COLO829 (cell line): ENCODE data around the gene AGAP1.

ENCODE experiments used
- DNase-seq: peaks from one replicate; pipeline ENCODE4 v3.0.0; 2012; ENCODE audit warnings: low spot score

Gene AGAP1

DNA sequence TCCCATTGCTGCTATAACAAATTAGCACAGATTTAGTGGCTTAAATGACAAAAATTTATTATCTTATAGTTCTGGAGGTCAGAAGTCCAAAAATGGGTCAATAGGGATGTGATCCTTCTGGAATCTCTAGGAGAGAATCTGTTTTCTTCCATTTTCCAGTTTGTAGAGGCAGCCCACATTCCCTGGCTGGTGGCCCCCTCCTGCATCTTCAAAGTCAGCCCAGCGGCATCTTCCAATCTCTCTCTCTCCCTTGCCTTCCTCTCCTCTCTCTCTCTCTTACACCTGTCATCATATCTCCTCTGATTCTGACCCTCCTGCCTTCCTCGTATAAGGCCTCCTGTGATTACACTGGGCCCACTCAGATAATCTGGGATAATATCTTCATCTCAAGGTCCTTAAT, 3.9 kb upstream of the AGAP1 start:
- DNase-seq, result no peak

DNA sequence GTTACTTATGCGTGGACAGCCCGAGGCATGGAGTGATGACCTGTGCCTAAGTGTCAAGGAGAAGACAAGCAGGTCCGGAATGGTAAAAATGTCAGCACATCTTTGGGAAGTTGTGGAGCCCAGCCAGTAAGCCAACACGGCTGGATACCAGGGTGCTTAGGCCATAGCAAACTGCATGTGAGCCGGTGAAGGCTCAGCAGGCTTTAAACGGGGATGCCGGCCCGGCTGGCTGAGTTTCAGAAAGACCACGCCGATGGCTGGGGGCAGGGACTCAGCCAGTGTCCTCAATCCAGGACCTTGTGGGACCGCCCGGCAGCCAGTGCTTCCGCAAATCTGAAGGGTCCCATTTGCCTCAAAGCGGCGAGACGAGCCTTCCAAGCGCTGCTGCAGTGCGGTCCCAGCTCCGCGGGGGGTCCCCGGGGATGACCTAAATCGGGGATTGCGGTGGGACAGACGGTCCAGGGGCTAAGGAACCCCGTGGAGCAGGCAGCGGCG, 946 bp upstream of the AGAP1 start:
- no peak for DNase-seq

DNA sequence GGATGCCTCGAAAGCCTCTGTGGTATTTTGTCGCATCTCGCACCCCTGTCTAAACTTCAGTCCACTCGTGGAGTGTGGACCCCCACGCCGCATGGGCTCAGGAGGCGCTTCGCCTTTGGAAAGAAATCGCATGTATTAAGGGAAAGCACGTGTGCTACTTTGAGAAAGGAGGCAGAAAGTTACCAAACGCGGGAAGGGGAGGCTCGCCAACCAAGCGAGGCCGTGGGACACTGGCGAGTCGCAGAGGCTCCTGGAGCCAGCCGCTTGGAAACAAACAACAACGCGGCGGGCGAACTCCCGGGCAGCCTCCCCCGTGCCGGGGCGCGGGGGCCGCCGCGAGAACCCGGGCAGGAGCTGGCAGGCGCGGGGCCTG, 455 bp upstream of the AGAP1 start:
- DNase-seq, result no peak

DNA sequence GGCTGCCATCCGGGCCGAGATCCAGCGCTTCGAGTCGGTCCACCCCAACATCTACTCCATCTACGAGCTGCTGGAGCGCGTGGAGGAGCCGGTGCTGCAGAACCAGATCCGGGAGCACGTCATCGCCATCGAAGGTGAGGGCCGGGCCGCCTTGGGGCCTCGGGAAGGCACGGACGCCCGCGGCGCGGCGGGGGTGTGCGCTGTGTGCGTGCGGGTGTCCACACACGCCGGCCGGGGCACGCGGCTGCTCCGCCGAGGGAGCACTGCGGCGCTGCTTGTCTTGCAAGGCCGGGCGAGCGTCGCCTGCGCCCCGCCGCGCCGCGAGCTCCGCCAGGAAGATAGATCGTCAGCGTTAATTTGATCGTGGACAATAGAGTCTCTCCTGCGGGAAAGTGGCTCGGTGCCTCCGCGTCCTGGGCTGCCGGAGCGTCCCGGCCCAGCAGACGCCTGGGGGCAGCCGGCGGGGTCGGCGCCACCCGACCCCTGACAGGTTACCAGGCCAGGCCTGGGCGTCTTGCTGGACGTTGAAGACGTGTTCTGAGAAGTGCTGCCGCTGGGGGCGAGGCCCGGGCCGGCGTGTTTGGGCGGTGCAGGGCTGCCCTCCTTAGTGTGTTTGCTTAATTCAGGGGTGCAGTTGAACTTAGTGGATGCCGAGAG, 1.0 kb downstream of the AGAP1 start:
- DNase-seq, result no peak

DNA sequence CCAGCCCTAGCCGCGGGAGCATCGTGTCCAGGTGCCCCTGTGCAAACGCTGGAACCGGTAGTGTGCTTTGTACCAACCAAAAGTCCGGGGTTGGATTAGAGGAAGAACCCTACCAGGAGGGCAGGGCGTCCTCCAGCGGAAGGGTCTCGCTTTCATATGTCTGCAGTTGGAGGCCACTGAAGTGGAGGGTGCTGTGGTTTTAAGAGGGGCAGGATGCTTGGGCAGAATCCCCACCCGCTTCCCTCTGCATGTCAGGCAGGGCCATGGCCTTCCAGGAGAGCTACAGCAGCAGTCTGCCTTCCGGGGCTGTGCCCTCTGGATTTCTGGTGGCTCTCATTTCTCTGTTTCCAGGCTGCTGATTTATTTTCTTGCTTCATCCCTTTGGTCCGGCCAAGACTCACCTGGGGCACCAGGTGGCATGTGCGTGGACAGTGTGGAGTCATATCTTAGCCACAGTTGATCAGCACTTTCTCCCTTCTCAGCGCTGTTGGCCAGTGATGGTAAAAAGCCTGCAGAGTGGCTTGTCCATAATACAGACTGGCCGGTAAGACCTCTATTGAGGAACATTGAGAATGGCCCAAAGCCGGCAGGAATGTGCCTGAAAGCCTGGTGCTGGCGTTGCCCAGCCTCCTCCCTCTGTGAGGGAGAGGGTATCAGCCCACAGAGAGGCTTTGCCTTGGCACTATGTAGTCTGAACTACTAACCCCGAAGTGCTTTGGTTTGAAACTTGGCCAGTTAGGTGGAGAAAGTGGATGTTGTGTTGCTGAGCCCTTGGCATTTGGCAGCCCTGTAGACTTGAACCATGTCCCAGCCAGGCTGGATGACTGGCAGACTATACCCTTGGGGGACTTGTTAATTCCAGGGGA, 1.8 kb downstream of the AGAP1 start:
- DNase-seq, result no peak

DNA sequence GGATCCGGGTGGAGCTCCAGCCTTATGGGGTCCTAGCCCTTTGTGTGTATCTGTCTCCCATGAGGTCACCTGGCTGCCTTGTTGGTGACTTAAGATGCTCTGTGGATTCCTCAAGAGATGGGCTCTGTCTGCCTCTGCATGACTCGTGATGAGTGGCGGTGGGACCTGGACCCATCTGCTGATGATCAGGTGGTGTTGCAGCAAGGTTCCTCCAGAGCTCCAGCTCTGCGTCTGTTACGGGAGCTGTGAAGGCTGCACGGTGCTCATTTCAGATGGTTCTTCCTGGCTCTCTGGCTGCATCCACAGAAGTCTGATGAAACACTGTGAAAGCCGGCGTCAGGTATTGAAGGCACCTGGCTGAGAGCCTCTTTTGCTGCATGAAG, 2.4 kb downstream of the AGAP1 start:
- no peak for DNase-seq

DNA sequence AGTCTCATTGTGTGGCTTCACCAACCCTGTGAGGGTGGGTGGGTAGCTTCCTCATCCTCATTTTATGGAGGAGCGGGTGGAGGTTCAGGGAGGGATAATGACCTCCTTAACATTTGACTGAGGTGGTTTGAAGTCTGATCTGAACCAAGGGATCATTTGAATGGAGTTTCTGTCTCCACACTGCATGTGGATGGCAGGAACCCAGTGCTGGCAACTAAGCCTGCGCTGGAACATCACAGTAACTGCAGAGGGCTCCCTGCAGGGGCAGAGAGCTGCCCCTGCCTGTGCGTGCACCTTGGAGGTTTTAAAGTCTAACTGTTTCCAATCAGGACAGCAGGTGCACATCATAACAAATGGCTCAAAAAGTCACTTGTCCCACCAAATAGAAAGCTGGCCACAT, 3.3 kb downstream of the AGAP1 start:
- DNase-seq, result no peak

DNA sequence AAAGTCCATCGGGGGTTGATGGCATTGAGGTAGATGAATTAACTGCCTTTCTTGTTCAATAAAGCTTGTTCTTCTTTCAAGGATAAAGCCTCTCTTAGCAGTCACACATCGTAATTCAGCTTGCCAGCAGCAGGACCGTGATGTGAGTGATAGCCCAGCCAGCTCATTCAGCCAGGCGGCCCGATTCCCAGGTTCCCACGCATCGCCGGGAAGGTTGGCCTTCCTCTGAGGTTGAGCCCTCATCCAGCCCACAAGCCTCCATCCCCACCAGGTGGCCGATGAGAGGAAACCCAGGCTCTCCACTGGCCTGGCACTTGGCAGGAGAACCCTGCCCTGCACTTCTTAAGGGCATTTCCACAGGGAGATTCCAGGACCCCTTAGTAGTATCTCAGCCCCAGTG, 4.7 kb downstream of the AGAP1 start:
- no peak for DNase-seq

DNA sequence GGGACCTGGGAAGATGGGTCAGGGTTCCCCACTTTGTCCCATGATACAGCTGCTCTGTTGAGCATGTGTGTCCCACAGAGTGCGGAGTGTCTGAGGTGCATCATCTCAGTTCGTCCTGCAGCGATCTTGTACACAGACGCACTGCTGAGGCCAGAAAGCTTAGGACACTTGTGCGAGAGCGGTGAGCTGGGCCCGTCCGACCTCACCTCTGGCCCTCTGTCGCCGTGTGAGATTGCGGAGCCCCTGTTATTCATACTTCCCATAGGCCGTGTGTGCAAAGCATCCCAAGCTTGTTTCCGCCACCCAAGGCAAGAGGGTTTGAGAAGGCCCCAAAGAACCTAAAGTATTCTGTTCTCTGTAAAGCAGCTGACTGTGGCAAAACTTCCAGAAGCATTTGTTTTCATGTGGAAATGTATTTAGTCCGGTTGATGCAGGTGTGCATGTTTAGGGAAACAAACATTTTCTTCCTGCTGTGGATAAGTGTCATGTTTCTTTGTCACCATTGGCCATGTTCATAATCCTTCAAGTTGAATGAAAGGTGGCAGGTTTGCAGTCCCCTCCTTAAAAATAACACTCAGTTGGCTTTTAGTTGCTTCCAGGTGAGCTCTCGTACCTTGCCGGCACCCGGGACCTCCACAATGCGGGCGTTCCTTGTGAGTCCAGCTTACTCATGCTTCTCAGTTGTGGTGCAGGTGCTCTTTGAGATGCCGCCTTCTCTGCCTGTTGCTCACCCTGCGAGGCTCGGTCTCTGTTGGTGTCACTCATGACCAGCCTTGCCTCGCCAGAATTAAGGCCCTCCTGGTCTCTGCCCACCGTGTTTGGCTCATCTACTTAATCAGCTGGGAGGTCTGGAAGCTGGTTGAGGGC, 5.3 kb downstream of the AGAP1 start:
- no peak for DNase-seq

DNA sequence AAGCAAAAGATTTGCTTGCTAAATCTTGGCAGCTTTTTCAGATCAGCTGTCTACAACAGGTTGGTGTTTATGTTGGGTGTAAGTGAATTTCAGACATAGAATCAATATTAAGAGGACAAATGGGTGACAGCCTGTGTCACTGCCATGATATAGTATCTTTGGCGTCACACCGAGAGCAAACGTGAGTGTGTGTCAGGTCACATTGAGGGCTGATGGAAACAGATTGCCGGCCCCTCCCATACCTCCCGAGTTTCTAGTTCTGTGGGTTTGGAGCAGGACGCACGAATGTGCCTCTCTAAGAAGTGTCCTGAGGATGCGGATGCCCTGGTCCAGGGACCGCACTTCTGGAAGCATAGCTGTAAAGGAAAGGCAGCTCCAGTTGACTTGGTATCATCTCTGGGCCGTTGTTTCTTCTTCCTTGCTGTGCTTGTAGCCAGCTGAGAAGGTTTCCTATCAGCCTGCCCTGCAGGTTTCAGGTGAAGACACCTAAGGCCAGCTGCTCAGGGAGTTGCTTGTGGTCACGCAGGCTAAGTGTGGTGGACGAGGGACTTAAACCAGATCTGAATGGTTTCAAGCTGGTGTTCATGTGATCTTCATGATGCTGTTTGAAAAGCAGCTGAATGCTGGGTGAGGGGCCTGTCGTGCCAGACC, 6.4 kb downstream of the AGAP1 start:
- no peak for DNase-seq

DNA sequence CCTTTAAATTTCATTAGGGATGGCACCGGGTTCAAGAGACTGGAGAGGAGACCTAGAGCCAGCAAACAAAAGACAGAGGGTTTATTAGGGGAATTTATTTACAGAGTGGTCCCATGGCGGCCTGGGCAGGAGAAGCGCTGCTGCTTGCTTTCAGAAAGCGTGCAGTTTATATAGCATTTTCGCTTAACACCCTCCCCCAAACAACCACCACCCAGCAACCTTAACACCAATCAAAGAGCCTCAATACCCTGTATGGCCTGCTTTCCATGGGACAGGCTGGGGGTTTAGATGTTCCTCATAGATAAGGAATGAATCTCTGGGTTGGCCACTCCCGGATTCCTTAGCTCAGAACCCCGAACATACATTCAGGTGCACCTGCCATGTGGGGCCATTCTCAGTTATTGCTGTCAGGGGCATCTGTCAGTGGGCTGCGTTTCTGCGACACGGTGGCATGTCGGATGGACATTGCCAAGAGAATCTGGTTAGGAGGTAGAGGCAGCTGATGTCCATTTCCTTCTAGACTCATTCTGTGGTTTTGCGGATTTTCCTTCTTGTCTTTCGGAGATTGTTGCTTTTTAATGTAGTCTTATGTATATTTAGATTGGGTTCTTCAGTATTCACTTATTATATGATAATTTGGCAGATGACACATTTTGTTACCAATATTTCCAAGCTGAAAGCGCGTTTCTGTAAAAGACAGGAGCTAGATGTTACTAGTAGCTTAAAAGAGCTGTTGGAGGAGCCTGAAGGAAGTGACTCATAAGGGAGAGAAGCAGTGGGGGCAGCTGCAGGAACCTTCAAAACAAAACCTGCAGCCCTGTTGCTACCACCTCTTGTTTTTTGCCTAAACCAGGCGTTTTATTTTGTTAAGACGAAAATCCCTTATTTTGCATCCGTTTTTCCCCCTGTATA, 7.2 kb downstream of the AGAP1 start:
- peak; percentile 72 for DNase-seq

DNA sequence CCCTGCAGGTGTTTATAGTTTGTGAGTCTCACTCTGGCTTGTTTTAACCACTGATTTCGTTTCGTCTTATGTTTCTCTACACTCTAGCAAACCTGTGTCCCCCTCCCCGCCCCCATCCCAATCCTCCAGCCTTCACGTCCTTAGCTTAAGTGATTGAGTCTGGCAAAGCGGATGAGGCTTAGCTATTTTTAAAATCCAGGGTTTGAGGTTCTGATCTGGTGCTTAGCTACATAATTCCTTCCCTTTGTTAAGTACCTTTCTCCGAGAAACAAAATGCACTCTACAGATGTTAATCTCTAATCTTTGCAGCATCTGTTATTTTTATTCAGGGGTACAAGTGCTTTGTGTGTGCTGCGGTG, 7.8 kb downstream of the AGAP1 start:
- no peak for DNase-seq

DNA sequence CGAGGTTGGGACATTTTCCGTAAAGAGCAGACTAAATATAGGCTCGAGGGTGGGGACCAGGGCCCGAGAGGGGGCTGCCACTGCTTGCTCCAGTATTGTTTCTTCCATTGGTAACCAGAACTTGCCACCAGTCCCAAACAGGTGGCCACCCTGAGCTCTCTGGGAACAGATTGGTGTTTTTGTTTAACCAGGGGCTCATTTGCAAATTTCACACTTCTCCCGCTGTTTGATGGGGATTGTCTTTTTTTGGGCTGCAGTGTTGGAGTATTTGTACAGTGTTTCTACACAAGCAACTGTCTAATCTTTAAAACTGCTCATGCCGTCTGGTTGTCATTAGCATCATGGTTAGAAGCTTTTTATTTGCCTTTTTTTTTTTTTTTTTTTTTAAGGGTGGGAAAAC, 8.5 kb downstream of the AGAP1 start:
- no peak for DNase-seq

DNA sequence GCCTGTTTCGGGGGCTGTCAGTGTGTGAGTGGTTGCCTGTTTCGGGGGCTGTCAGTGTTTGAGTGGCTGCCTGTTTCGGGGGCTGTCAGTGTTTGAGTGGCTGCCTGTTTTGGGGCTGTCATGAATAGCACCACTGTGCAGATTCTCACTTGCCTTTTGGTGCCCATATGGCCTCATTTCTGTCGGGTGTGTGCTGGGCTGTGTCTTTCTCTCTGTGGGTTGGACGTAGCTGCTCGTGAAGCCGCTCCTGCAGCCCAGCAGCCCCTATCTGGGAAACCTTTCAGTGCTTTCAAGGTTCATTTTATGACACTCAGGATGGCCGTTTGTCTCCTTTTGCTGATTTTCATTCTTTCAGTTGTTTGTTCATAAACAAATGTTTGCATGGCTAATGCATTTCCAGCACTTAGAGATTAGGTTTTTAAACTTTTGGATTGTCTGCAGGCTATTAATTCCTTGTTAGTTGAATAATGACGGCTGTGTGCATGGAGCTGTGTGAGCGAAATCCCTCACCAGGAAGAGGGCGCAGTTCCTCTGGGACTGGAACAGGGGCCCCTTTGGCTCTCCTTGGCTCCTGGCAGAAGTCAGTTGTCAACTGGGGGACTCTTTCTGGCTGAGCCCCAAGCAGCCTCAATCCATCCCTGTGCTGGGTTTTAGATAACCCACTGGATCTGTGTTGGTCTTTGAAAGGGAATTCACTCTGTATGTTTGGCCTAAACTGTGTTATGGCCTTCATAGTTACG, 10.8 kb downstream of the AGAP1 start:
- DNase-seq, result no peak

DNA sequence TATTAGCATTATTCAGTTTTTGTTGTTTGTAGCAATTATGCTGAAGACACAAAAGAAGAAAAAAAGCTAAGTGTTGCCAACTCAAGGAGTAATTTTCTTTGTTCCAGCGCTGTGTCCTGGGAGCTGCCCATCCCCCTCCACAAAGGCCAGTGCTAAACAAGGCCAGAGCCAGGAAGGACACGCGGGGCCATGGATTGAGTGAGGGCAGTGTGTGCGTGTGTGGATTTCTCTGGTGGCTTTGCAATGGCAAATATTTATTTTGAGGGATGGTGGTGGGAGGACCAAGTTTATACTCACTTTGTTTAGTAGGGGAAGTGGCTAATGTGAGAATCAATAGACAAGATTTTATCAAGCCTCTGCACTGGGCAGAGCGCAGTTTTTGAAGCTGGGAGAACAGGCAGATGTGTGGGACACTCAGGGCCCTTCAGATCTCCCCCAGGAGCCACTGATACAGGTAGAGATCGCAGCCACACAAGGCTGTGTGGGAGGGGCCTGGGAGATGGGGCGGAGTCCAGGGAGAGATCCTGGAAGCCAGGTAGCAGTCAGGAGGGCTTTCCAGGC, 11.4 kb downstream of the AGAP1 start:
- no peak for DNase-seq

DNA sequence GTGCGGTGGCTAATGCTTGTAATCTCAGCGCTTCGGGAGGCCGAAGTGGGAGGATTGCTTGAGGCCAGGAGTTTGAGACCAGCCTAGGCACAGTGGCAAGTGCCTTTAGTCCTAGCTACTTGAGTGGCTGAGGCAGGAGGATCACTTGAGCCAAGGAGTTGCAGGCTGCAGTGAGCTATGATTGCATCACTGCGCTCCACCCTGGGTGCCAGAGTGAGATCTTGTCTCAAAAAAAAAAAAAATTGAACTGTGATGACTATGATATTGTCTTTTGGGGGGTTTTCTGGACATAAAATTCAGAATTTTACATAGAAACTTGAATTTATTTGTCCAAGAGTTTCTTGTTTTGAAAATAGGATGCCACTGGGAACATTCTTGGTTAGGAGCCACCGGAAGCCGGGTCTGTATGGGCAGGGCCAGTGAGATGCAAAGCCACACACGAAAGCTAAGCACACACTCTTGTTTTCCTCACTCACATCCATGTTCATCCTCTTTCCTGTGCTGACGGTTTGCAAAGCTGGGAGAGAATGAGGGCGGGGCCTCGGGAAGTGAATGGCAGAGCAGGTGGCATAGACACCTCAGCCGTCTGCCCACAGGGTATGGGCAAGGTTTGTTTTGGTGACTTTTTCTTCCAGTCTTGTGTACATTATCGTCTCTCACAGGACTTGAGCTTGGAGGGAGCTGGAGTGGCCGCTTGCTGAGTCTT, 12.6 kb downstream of the AGAP1 start:
- no peak for DNase-seq

DNA sequence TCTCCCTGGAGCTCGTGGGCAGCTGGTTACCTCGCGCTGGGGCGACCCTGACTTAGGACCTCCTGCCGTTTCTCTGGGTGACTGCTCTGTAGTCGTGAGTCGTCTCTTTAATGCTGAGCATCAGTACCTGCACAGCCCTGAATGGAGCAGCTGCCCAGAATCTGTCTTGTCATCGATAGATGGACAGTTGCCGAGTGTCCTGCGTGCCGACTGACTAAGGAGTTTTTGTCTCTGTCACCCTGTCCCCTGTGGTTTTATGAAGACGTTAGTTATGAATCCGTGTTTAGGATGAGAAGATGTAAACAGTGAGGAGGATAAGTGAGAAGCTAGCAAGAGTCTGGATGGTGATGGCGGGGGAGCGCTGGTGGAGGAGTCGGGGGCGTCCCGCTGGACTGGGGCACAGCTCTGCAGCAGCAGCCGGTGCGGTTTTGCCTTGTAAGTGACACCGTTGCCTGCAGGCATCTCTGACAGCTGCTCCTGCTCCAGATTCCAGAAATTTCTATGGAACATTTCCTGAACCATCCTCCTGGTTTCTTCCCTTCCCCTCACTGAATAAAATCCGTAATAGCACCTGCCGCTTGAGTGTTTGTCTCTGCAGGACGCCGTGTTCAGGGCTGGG, 13.3 kb downstream of the AGAP1 start:
- no peak for DNase-seq

DNA sequence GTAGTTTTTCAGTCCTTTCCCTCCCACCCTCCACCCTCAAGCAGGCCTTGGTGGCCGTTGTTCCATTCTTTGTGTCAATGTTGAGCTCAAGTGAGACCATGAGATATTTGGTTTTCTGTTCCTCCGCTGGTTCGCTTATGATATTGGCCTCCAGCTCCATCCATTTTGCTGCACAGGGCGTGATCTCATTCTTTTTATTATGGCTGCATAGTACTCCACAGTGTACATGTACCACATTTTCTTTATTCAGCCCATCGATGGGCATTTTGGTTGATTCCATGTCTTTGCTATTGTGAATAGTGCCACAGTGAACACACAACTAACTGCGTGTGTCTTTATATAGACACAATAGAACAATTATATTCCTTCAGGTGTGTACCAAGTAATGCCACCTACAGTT, 14.1 kb downstream of the AGAP1 start:
- no peak for DNase-seq
